Activated CD4-positive, CD25-positive, alpha-beta regulatory T cell treated with anti-CD3 and anti-CD28 coated beads, Interleukin-2, amount 50 U/mL, for 24 hours (primary cell): ENCODE data around the gene TTLL8.

Experiments used
- ATAC-seq, 2 donors: fragments of 150-1000 bp; cut with Tn5 transposase; one replicate each; pipeline ENCODE4 v1.10.0; 2021; ENCODE audit warnings: mild to moderate bottlenecking in 1 of 2, moderate library complexity in 1 of 2

TTLL8 gene

GRCh38 chr22:50040717-50041116, 17.4 kb downstream of the TTLL8 start:
- no peak for ATAC-seq

GRCh38 chr22:50039669-50040443, 18.2 kb downstream of the TTLL8 start:
- ATAC-seq: no peak

- no peak for ATAC-seq
Observed at GRCh38 chr22:50035976-50036724, 21.9 kb downstream of the TTLL8 start.

GRCh38 chr22:50035131-50035881, 22.8 kb downstream of the TTLL8 start:
- no peak for ATAC-seq

- no peak for ATAC-seq
Observed at GRCh38 chr22:50034126-50035081, 23.7 kb downstream of the TTLL8 start.

- no peak for ATAC-seq
Observed at GRCh38 chr22:50032941-50033601, 25.0 kb downstream of the TTLL8 start.

- ATAC-seq: no peak
Observed at GRCh38 chr22:50032109-50032871, 25.8 kb downstream of the TTLL8 start.

GRCh38 chr22:50031189-50032091, 26.7 kb downstream of the TTLL8 start:
- ATAC-seq: no peak

GRCh38 chr22:50030297-50031188, 27.6 kb downstream of the TTLL8 start:
- peak; percentile 89 to 92 for ATAC-seq

- ATAC-seq: peak; percentile 53 to 73
Observed at GRCh38 chr22:50027639-50028537, 30.2 kb downstream of the TTLL8 start.

GRCh38 chr22:50025993-50026392, 32.1 kb downstream of the TTLL8 start:
- no peak for ATAC-seq

GRCh38 chr22:50022171-50022819, 35.8 kb downstream of the TTLL8 start:
- no peak for ATAC-seq

GRCh38 chr22:50020606-50021005, 37.5 kb downstream of the TTLL8 start:
- no peak for ATAC-seq

- ATAC-seq: peak in 1 of 2 donors; percentile 3
Observed at GRCh38 chr22:50019316-50019715, 38.8 kb downstream of the TTLL8 start.

GRCh38 chr22:50018608-50019285, 39.4 kb downstream of the TTLL8 start:
- peak; percentile 78 to 82 for ATAC-seq

- ATAC-seq: no peak
Observed at GRCh38 chr22:50017701-50018224, 40.3 kb downstream of the TTLL8 start.
